ENCODE results near the gene CDH5.

Gene CDH5

GRCh38 chr16:66357523-66357928 is 9.0 kb upstream of the CDH5 start:
- H3K36me3 ChIP-seq (ENCODE audit: insufficient read depth, low read length), result no peaks in the 10 kb centered on the region
- no peaks in the 10 kb centered on the region for H3K27me3 ChIP-seq (ENCODE audit: insufficient read depth, low read length)
- no peak overlapping the region for H3K9ac ChIP-seq (ENCODE audit: low read depth, low read length)
- 16% methylated on average over 5 of the region's 5 CpGs for WGBS
- H3K9me3 ChIP-seq (ENCODE audit: insufficient read depth, low read depth, low read length), result no peaks in the 10 kb centered on the region
- peaks cover 8% of the 10 kb centered on the region; the same call in 1 of the 2 replicates for H3K4me1 ChIP-seq (ENCODE audit: insufficient read depth, low read length)
- H3K27ac ChIP-seq (ENCODE audit: low read depth, low read length), result no peak overlapping the region
- H3K4me3 ChIP-seq (ENCODE audit: low read length), result no peak overlapping the region

GRCh38 chr16:66358231-66358630 is 8.3 kb upstream of the CDH5 start:
- Histone ChIP-seq H3K9ac (ENCODE audit: low read depth, low read length) (no peak overlapping the region), H3K4me1 (ENCODE audit: insufficient read depth, low read length) (peaks cover 8% of the 10 kb centered on the region; the same call in 1 of the 2 replicates), H3K4me3 (ENCODE audit: low read length) (no peak overlapping the region), H3K27me3 (ENCODE audit: insufficient read depth, low read length) (no peaks in the 10 kb centered on the region), H3K9me3 (ENCODE audit: insufficient read depth, low read depth, low read length) (no peaks in the 10 kb centered on the region), H3K36me3 (ENCODE audit: insufficient read depth, low read length) (no peaks in the 10 kb centered on the region), H3K27ac (ENCODE audit: low read depth, low read length) (no peak overlapping the region)
- 95% methylated on average over 1 of the region's 1 CpG for WGBS

GRCh38 chr16:66359012-66359411 is 7.5 kb upstream of the CDH5 start:
- Histone ChIP-seq H3K9ac (ENCODE audit: low read depth, low read length) (no peak overlapping the region), H3K27me3 (ENCODE audit: insufficient read depth, low read length) (no peaks in the 10 kb centered on the region), H3K9me3 (ENCODE audit: insufficient read depth, low read depth, low read length) (no peaks in the 10 kb centered on the region), H3K36me3 (ENCODE audit: insufficient read depth, low read length) (no peaks in the 10 kb centered on the region), H3K4me3 (ENCODE audit: low read length) (no peak overlapping the region), H3K27ac (ENCODE audit: low read depth, low read length) (no peak overlapping the region), H3K4me1 (ENCODE audit: insufficient read depth, low read length) (peaks cover 13% of the 10 kb centered on the region; the same call in 1 of the 2 replicates)
- WGBS, result 75% methylated on average over 10 of the region's 10 CpGs

GRCh38 chr16:66359811-66360608 is 6.5 kb upstream of the CDH5 start:
- Histone ChIP-seq H3K9me3 (ENCODE audit: insufficient read depth, low read depth, low read length) (no peaks in the 10 kb centered on the region), H3K27ac (ENCODE audit: low read depth, low read length) (no peak overlapping the region), H3K4me3 (ENCODE audit: low read length) (no peak overlapping the region), H3K27me3 (ENCODE audit: insufficient read depth, low read length) (no peaks in the 10 kb centered on the region), H3K36me3 (ENCODE audit: insufficient read depth, low read length) (no peaks in the 10 kb centered on the region), H3K9ac (ENCODE audit: low read depth, low read length) (no peak overlapping the region), H3K4me1 (ENCODE audit: insufficient read depth, low read length) (peaks cover 18% of the 10 kb centered on the region; the same call in 1 of the 2 replicates)
- 86% methylated on average over 12 of the region's 12 CpGs for WGBS

GRCh38 chr16:66360624-66361324 is 5.7 kb upstream of the CDH5 start:
- WGBS, result 71% methylated on average over 12 of the region's 12 CpGs
- Histone ChIP-seq H3K4me3 (ENCODE audit: low read length) (no peak overlapping the region), H3K27me3 (ENCODE audit: insufficient read depth, low read length) (no peaks in the 10 kb centered on the region), H3K27ac (ENCODE audit: low read depth, low read length) (no peak overlapping the region), H3K4me1 (ENCODE audit: insufficient read depth, low read length) (peaks cover 18% of the 10 kb centered on the region; the same call in 1 of the 2 replicates), H3K9me3 (ENCODE audit: insufficient read depth, low read depth, low read length) (no peaks in the 10 kb centered on the region), H3K36me3 (ENCODE audit: insufficient read depth, low read length) (no peaks in the 10 kb centered on the region), H3K9ac (ENCODE audit: low read depth, low read length) (no peak overlapping the region)

- Histone ChIP-seq H3K27ac (ENCODE audit: low read depth, low read length) (no peak overlapping the region), H3K4me3 (ENCODE audit: low read length) (no peak overlapping the region), H3K4me1 (ENCODE audit: insufficient read depth, low read length) (peaks cover 18% of the 10 kb centered on the region; the same call in 1 of the 2 replicates), H3K9me3 (ENCODE audit: insufficient read depth, low read depth, low read length) (no peaks in the 10 kb centered on the region), H3K36me3 (ENCODE audit: insufficient read depth, low read length) (no peaks in the 10 kb centered on the region), H3K27me3 (ENCODE audit: insufficient read depth, low read length) (no peaks in the 10 kb centered on the region), H3K9ac (ENCODE audit: low read depth, low read length) (no peak overlapping the region)
- 78% methylated on average over 5 of the region's 5 CpGs for WGBS
Measured at GRCh38 chr16:66361604-66362135, 4.8 kb upstream of the CDH5 start.

- H3K4me1 ChIP-seq (ENCODE audit: insufficient read depth, low read length), result peaks cover 18% of the 10 kb centered on the region; the same call in 1 of the 2 replicates
- H3K27ac ChIP-seq (ENCODE audit: low read depth, low read length), result no peak overlapping the region
- 79% methylated on average over 13 of the region's 13 CpGs for WGBS
- H3K4me3 ChIP-seq (ENCODE audit: low read length), result no peak overlapping the region
- no peaks in the 10 kb centered on the region for H3K36me3 ChIP-seq (ENCODE audit: insufficient read depth, low read length)
- no peaks in the 10 kb centered on the region for H3K9me3 ChIP-seq (ENCODE audit: insufficient read depth, low read depth, low read length)
- no peaks in the 10 kb centered on the region for H3K27me3 ChIP-seq (ENCODE audit: insufficient read depth, low read length)
- H3K9ac ChIP-seq (ENCODE audit: low read depth, low read length), result no peak overlapping the region
Measured at GRCh38 chr16:66363211-66363777, 3.2 kb upstream of the CDH5 start.

- H3K27ac ChIP-seq (ENCODE audit: low read depth, low read length), result no peak overlapping the region
- no peaks in the 10 kb centered on the region for H3K27me3 ChIP-seq (ENCODE audit: insufficient read depth, low read length)
- H3K4me3 ChIP-seq (ENCODE audit: low read length), result no peak overlapping the region
Measured at GRCh38 chr16:66364117-66364958, 2.2 kb upstream of the CDH5 start.

GRCh38 chr16:66364959-66365306 is 1.6 kb upstream of the CDH5 start:
- Histone ChIP-seq H3K9ac (ENCODE audit: low read depth, low read length) (no peak overlapping the region), H3K9me3 (ENCODE audit: insufficient read depth, low read depth, low read length) (no peaks in the 10 kb centered on the region), H3K36me3 (ENCODE audit: insufficient read depth, low read length) (no peaks in the 10 kb centered on the region), H3K4me1 (ENCODE audit: insufficient read depth, low read length) (peaks cover 19% of the 10 kb centered on the region; the same call in 1 of the 2 replicates), H3K27me3 (ENCODE audit: insufficient read depth, low read length) (no peaks in the 10 kb centered on the region), H3K27ac (ENCODE audit: low read depth, low read length) (no peak overlapping the region), H3K4me3 (ENCODE audit: low read length) (no peak overlapping the region)
- WGBS, result 50% methylated on average over 2 of the region's 2 CpGs

More at GRCh38 chr16:66364117-66364958, 2.2 kb upstream of the CDH5 start:
- H3K9ac ChIP-seq (ENCODE audit: low read depth, low read length), result no peak overlapping the region
- H3K9me3 ChIP-seq (ENCODE audit: insufficient read depth, low read depth, low read length), result no peaks in the 10 kb centered on the region
- H3K4me1 ChIP-seq (ENCODE audit: insufficient read depth, low read length), result peaks cover 21% of the 10 kb centered on the region; the same call in 1 of the 2 replicates
- H3K36me3 ChIP-seq (ENCODE audit: insufficient read depth, low read length), result no peaks in the 10 kb centered on the region
- WGBS, result 57% methylated on average over 14 of the region's 16 CpGs

GRCh38 chr16:66365651-66366050 is 840 bp upstream of the CDH5 start:
- Histone ChIP-seq H3K4me1 (ENCODE audit: insufficient read depth, low read length) (peaks cover 19% of the 10 kb centered on the region; the same call in 1 of the 2 replicates), H3K9me3 (ENCODE audit: insufficient read depth, low read depth, low read length) (no peaks in the 10 kb centered on the region), H3K9ac (ENCODE audit: low read depth, low read length) (no peak overlapping the region), H3K27me3 (ENCODE audit: insufficient read depth, low read length) (no peaks in the 10 kb centered on the region), H3K4me3 (ENCODE audit: low read length) (no peak overlapping the region), H3K27ac (ENCODE audit: low read depth, low read length) (no peak overlapping the region), H3K36me3 (ENCODE audit: insufficient read depth, low read length) (no peaks in the 10 kb centered on the region)
- 90% methylated on average over 4 of the region's 4 CpGs for WGBS
